ENCODE data around the gene AKAP6.

Gene AKAP6

DNA sequence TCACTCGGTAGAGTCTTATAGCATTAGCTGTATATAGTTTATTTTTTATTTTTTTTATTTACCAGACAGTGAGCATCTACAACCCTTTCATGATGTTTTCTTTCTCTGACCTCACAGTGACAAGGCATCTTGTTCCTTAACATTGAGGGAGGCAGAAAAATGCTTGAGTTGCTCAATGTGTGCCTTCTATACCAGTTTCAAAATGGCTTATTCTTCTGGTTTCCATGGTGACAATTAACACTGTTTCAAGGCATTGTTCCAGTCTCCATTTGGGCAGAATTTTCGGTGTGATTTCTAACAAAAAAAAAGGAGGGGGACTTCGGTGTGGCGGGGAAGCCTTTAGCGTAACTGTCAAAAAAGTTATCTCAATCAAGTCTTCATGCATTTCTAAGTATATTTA lies 399.9 kb downstream of the AKAP6 start:
- Histone ChIP-seq H3K4me2 (ENCODE audit: low read length) (no peak overlapping the region), H3K36me3 (ENCODE audit: insufficient read depth, low read length) (no peaks in the 10 kb centered on the region), H3K27me3 (ENCODE audit: control insufficient read depth, insufficient read depth, low read length) (no peaks in the 10 kb centered on the region)

GRCh38 chr14:32731249-32731648 lies 402.2 kb downstream of the AKAP6 start:
- no peak overlapping the region for H3K4me2 ChIP-seq (ENCODE audit: low read length)

More for the DNA sequence above, 399.9 kb downstream of the AKAP6 start:
- peaks cover 15% of the 10 kb centered on the region for H3K4me1 ChIP-seq (ENCODE audit: control insufficient read depth, insufficient read depth, low read length)
- no peak overlapping the region for H3K9ac ChIP-seq (ENCODE audit: low read depth, low read length)
- no peaks in the 10 kb centered on the region for H3K9me3 ChIP-seq (replicated peaks; ENCODE audit: low read length)
- no peak overlapping the region for H3K4me3 ChIP-seq (ENCODE audit: low read length)

GRCh38 chr14:32733015-32733414 lies 403.9 kb downstream of the AKAP6 start:
- Histone ChIP-seq H3K36me3 (ENCODE audit: insufficient read depth, low read length) (no peaks in the 10 kb centered on the region), H3K4me1 (ENCODE audit: control insufficient read depth, insufficient read depth, low read length) (no peaks in the 10 kb centered on the region), H3K9me3 (replicated peaks; ENCODE audit: low read length) (no peaks in the 10 kb centered on the region), H3K27me3 (ENCODE audit: control insufficient read depth, insufficient read depth, low read length) (no peaks in the 10 kb centered on the region), H3K4me2 (ENCODE audit: low read length) (no peak overlapping the region), H3K4me3 (ENCODE audit: low read length) (no peak overlapping the region), H3K9ac (ENCODE audit: low read depth, low read length) (no peak overlapping the region)

More at GRCh38 chr14:32731249-32731648, 402.2 kb downstream of the AKAP6 start:
- H3K4me1 ChIP-seq (ENCODE audit: control insufficient read depth, insufficient read depth, low read length): no peaks in the 10 kb centered on the region
- no peak overlapping the region for H3K4me3 ChIP-seq (ENCODE audit: low read length)
- H3K36me3 ChIP-seq (ENCODE audit: insufficient read depth, low read length): no peaks in the 10 kb centered on the region
- no peaks in the 10 kb centered on the region for H3K27me3 ChIP-seq (ENCODE audit: control insufficient read depth, insufficient read depth, low read length)
- H3K9ac ChIP-seq (ENCODE audit: low read depth, low read length): no peak overlapping the region
- H3K9me3 ChIP-seq (replicated peaks; ENCODE audit: low read length): no peaks in the 10 kb centered on the region

DNA sequence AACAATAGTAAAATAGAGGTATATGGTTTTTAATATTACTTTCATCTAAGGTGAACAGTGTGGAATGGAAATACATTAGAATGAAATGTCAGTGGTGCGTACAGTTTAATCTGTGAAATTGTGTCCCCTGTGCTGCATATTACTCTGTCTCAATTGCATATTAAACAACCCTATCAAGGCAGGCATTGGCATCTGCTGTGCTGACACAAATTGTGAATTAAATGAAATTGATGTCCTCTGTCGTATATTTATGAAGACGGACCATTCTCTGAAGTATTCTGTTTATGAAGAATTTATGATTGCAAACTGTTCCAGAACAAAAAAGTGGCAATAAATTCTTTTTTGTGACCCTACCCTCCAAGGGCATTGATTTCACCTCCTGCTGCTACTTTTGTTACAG lies 405.2 kb downstream of the AKAP6 start:
- Histone ChIP-seq H3K9me3 (replicated peaks; ENCODE audit: low read length) (no peaks in the 10 kb centered on the region), H3K4me2 (ENCODE audit: low read length) (no peak overlapping the region), H3K9ac (ENCODE audit: low read depth, low read length) (no peak overlapping the region), H3K4me1 (ENCODE audit: control insufficient read depth, insufficient read depth, low read length) (no peaks in the 10 kb centered on the region), H3K36me3 (ENCODE audit: insufficient read depth, low read length) (no peaks in the 10 kb centered on the region), H3K4me3 (ENCODE audit: low read length) (no peak overlapping the region), H3K27me3 (ENCODE audit: control insufficient read depth, insufficient read depth, low read length) (no peaks in the 10 kb centered on the region)

DNA sequence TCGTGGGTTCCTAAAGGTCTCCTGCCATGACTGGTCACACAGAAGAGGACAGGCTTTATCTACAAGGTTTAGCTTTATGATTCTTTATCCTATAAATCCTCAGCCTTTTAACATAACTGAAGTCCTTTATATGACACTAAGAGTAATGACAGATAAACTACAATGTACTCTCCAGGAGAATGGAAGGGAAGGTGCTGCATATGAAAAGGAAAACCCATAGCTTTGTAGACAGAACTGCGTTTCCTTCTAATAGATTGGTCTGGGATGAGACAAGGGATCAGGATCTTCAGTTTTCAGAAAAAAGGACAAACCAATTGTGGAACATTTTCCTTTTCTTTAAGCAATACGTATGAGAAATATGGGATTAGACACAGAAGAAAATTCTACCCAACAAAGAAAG lies 408.5 kb downstream of the AKAP6 start:
- H3K9me3 ChIP-seq (replicated peaks; ENCODE audit: low read length): no peaks in the 10 kb centered on the region
- H3K36me3 ChIP-seq (ENCODE audit: insufficient read depth, low read length): no peaks in the 10 kb centered on the region
- H3K4me2 ChIP-seq (ENCODE audit: low read length): no peak overlapping the region
- no peaks in the 10 kb centered on the region for H3K27me3 ChIP-seq (ENCODE audit: control insufficient read depth, insufficient read depth, low read length)
- no peak overlapping the region for H3K9ac ChIP-seq (ENCODE audit: low read depth, low read length)
- no peak overlapping the region for H3K4me3 ChIP-seq (ENCODE audit: low read length)
- H3K4me1 ChIP-seq (ENCODE audit: control insufficient read depth, insufficient read depth, low read length): no peaks in the 10 kb centered on the region

GRCh38 chr14:32738206-32738871 lies 409.2 kb downstream of the AKAP6 start:
- no peak overlapping the region for H3K4me3 ChIP-seq (ENCODE audit: low read length)
- no peaks in the 10 kb centered on the region for H3K4me1 ChIP-seq (ENCODE audit: control insufficient read depth, insufficient read depth, low read length)
- no peaks in the 10 kb centered on the region for H3K27me3 ChIP-seq (ENCODE audit: control insufficient read depth, insufficient read depth, low read length)
- H3K36me3 ChIP-seq (ENCODE audit: insufficient read depth, low read length): no peaks in the 10 kb centered on the region
- no peak overlapping the region for H3K9ac ChIP-seq (ENCODE audit: low read depth, low read length)
- no peaks in the 10 kb centered on the region for H3K9me3 ChIP-seq (replicated peaks; ENCODE audit: low read length)
- no peak overlapping the region for H3K4me2 ChIP-seq (ENCODE audit: low read length)

DNA sequence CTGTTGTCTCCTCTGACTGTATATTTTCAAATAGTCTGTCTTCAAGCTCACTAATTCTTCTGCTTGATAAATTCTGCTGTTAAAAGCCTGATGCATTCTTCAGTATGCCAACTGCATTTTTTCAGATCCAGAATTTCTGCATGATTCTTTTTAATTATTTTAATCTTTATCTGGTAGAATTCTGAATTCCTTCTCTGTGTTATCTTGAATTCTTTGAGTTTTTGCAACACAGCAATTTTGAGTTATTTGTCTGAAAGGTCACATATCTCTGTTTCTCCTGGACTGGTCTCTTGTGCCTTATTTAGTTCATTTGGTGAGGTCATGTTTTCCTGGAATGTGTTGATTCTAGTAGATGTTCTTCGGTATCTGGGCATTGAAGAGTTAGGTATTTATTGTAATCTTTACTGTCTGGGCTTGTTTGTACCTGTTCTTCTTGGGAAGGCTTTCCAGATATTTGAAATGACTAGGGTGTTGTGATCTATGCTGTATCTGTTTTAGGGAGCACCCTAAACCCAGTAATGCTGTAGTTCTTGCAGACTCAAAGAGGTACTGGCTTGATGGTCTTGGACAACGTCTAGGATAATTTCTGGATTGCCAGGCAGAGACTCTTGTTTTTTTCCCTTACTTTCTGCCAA lies 415.8 kb downstream of the AKAP6 start:
- no peak overlapping the region for H3K9ac ChIP-seq (ENCODE audit: low read depth, low read length)
- H3K9me3 ChIP-seq (replicated peaks; ENCODE audit: low read length): no peaks in the 10 kb centered on the region
- H3K4me2 ChIP-seq (ENCODE audit: low read length): no peak overlapping the region
- no peaks in the 10 kb centered on the region for H3K4me1 ChIP-seq (ENCODE audit: control insufficient read depth, insufficient read depth, low read length)
- no peaks in the 10 kb centered on the region for H3K27me3 ChIP-seq (ENCODE audit: control insufficient read depth, insufficient read depth, low read length)
- H3K4me3 ChIP-seq (ENCODE audit: low read length): no peak overlapping the region
- no peaks in the 10 kb centered on the region for H3K36me3 ChIP-seq (ENCODE audit: insufficient read depth, low read length)

- Histone ChIP-seq H3K36me3 (ENCODE audit: insufficient read depth, low read length) (no peaks in the 10 kb centered on the region), H3K27me3 (ENCODE audit: control insufficient read depth, insufficient read depth, low read length) (no peaks in the 10 kb centered on the region), H3K4me2 (ENCODE audit: low read length) (no peak overlapping the region), H3K4me1 (ENCODE audit: control insufficient read depth, insufficient read depth, low read length) (no peaks in the 10 kb centered on the region), H3K9ac (ENCODE audit: low read depth, low read length) (no peak overlapping the region), H3K4me3 (ENCODE audit: low read length) (no peak overlapping the region), H3K9me3 (replicated peaks; ENCODE audit: low read length) (no peaks in the 10 kb centered on the region)
These were observed 425.1 kb downstream of the AKAP6 start for GRCh38 chr14:32754209-32754608.

- Histone ChIP-seq H3K9ac (ENCODE audit: low read depth, low read length) (no peak overlapping the region), H3K36me3 (ENCODE audit: insufficient read depth, low read length) (no peaks in the 10 kb centered on the region), H3K4me3 (ENCODE audit: low read length) (no peak overlapping the region), H3K9me3 (replicated peaks; ENCODE audit: low read length) (no peaks in the 10 kb centered on the region), H3K4me1 (ENCODE audit: control insufficient read depth, insufficient read depth, low read length) (peaks cover 7% of the 10 kb centered on the region), H3K4me2 (ENCODE audit: low read length) (no peak overlapping the region), H3K27me3 (ENCODE audit: control insufficient read depth, insufficient read depth, low read length) (no peaks in the 10 kb centered on the region)
These were observed 427.1 kb downstream of the AKAP6 start for GRCh38 chr14:32756173-32756572.

DNA sequence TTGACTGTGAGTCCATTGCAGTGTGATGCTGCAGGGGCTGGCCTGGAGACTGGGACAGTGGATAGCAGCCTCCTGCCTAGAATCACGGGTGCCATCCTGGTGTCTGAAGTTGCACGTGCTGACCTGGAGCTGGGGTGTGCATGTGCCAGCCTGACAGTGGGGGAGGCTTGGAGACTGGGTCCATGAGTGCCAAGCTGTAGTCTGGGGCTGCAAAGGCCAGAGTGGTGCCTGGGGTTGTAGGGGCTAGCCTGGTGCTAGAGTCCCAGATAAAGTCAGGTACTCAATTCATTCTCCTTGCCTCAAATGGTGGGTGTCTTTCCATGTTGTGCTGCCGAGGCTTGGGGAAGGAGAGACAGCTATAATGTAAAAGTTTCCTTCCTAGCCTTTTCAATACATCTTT lies 427.7 kb downstream of the AKAP6 start:
- H3K4me2 ChIP-seq (ENCODE audit: low read length): no peak overlapping the region

GRCh38 chr14:32757568-32757967 lies 428.5 kb downstream of the AKAP6 start:
- no peak overlapping the region for H3K4me3 ChIP-seq (ENCODE audit: low read length)
- no peak overlapping the region for H3K4me2 ChIP-seq (ENCODE audit: low read length)
- peaks cover 21% of the 10 kb centered on the region for H3K4me1 ChIP-seq (ENCODE audit: control insufficient read depth, insufficient read depth, low read length)
- no peaks in the 10 kb centered on the region for H3K36me3 ChIP-seq (ENCODE audit: insufficient read depth, low read length)
- no peaks in the 10 kb centered on the region for H3K9me3 ChIP-seq (replicated peaks; ENCODE audit: low read length)
- H3K27me3 ChIP-seq (ENCODE audit: control insufficient read depth, insufficient read depth, low read length): no peaks in the 10 kb centered on the region
- no peak overlapping the region for H3K9ac ChIP-seq (ENCODE audit: low read depth, low read length)

More for the DNA sequence above, 427.7 kb downstream of the AKAP6 start:
- Histone ChIP-seq H3K4me3 (ENCODE audit: low read length) (no peak overlapping the region), H3K36me3 (ENCODE audit: insufficient read depth, low read length) (no peaks in the 10 kb centered on the region), H3K27me3 (ENCODE audit: control insufficient read depth, insufficient read depth, low read length) (no peaks in the 10 kb centered on the region), H3K9me3 (replicated peaks; ENCODE audit: low read length) (no peaks in the 10 kb centered on the region), H3K4me1 (ENCODE audit: control insufficient read depth, insufficient read depth, low read length) (peaks cover 13% of the 10 kb centered on the region), H3K9ac (ENCODE audit: low read depth, low read length) (no peak overlapping the region)

DNA sequence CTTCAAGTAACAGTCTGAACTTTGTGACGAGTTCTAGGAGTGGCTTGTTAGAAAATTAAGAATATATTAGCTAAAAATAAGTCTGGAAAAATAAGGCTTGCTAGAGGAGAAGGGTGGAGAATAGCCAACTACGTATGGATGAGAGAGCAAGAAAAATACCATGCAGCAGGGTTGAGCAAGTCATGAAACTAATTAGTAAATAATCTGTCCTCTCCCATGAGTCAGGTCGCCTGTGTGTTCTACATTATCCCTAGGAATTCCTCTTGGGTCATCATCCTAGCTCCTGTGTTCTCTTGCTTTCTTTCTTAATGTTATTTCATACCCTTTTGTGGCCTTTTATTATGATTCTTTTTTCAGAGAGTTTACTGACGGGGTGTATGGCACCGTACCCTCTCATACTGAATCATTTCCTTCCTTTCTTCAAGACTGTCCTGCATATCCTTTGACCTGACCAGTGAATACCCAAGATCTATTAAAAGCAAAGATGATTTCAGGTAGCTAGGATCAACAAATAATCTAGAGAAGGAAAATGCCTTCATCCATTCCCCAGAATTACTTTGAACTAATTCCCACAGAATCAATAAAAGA lies 432.4 kb downstream of the AKAP6 start:
- Histone ChIP-seq H3K4me3 (ENCODE audit: low read length) (no peak overlapping the region), H3K4me1 (ENCODE audit: control insufficient read depth, insufficient read depth, low read length) (peaks cover 40% of the 10 kb centered on the region), H3K27me3 (ENCODE audit: control insufficient read depth, insufficient read depth, low read length) (no peaks in the 10 kb centered on the region), H3K4me2 (ENCODE audit: low read length) (peak overlapping the region; percentile 31), H3K9ac (ENCODE audit: low read depth, low read length) (peak overlapping the region; percentile 41), H3K36me3 (ENCODE audit: insufficient read depth, low read length) (no peaks in the 10 kb centered on the region), H3K9me3 (replicated peaks; ENCODE audit: low read length) (no peaks in the 10 kb centered on the region)
